COR-L47 (cell line): Measurements from ENCODE around the gene HECW1.

ENCODE experiments used
- DNase-seq: peaks from one replicate; lab custom pipeline; 2025; lab: John Stamatoyannopoulos, UW

HECW1 gene

DNA sequence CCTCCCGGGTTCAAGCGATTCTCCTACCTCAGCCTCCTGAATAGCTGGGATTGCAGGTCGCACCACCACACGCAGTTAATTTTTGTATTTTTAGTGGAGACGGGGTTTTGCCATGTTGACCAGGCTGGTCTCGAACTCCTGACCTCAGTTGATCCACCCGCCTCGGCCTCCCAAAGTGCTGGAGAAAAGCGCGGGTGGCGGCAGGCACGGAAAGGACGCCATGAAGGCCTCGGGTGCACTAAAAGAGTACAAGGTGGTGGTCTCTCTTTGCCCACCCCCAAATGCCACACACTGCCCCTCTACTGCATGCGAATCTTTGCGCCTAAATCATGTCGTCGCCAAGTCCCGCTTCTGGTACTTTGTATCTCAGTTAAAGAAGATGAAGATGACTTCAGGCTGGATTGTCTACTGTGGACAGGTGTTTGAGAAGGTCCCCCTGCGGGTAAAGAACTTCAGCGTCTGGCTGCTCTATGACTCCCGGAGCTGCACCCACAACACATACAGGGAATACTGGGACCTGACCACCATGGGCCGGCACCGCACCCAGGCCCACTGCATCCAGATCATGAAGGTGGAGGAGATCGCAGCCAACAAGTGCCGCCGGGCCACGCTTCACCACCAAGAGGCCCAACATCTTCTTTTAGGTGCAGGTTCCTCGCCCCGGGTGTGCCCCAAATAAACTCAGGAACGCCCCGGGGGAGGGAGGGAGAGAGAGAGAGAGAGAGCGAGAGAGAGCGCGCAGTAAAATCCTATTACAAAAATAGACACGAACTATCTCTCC lies 161.7 kb downstream of the HECW1 start:
- no peak for DNase-seq

DNA sequence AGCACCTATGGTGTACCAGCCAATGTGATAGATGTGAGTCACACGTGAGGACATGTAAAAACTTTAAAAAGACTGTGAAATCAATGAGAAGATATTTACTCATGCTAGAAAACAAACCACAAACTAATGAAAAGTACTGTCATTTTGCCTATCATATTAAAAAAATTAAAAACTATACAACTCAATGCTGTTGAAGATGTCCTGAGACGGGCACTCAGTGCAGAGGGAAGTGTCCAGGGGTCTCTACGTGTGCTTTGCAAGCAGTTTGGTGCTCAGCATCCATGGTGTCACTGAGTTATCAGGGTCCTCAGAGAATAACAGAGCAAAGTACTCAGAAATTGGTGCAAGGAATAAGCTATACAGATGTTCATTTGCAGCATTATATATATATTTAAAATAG lies 162.3 kb downstream of the HECW1 start:
- DNase-seq, result no peak

DNA sequence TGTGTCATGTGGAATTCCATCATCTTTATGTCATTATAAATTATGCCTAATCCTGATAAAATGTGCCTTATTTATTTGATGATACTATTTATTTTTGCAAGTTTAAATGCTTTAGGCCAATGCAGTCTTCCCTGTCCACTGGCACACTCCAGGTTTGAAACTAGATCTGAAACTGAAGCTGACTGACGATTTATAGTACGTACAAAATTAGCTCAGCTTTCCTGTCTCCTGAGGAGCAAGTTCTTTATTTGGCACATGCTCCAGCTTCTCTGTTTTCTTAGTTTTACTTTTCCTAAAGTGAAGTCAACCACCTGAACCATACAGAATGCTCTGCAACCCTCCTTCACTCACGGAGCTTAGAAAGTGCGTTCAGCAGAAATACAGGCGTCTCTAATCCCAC lies 164.1 kb downstream of the HECW1 start:
- no peak for DNase-seq

DNA sequence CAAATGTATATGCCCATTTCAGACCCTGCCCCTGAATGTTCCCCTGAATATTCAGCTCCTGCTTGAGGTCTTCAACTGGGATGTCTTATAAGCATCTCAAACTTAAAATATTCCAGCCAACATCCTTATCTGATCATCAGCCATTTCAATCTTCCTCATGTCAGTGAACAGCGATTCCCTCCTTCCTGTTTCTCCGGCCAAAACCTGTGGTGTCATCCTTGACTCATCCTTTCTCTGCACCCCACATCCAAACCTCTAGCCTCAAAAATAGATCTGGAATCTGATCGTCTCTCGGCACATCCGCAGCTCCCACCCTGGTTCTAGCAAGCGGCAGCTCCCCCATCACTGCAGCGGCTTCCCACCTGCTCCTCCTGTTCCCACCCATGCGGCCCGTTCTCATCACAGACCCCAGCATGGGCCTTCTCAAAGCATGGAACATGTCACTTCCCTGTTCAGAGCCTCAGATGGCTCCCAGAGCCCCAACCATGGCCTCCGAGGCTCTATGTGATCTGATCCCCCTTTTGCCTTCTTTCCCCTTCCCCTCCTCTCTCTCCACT lies 165.7 kb downstream of the HECW1 start:
- no peak for DNase-seq

DNA sequence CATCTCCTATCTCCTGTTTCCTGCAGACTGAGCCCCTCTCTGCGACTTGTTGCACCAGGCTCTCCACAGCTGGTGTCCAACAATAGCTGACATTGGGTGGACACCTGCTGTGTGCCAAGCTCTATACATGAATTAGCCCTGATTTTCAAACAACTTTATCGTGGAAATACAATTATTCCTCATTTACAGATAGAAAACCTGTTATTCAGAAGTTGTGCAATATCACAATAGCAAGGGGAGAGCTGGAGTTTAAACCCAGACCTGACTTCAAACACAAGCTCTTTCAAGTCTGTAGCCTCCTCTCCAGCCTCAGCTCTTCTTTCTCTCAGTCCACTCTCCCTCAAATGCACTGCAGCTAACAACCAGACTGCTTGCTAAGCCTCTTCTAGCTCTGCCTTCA lies 168.8 kb downstream of the HECW1 start:
- no peak for DNase-seq

DNA sequence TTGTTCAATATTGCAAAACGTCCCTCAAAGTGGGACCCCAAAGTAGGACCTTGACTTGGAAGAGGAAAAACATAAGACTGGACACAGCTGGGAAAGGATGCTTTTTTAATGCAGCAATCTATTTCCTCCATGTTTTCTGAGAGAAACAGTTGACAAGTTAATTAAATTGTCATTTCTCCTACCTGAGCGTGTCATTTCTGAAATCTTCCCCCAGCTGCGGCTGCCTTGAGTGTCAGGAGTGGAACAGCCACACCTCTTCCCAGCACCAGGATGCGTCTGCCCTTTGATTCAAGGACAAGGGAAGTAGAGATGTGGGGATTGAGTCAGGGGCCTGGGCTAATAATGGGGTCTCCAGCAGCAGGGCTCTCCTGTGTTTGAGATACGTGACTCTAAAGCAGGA lies 171.3 kb downstream of the HECW1 start:
- DNase-seq, result no peak

DNA sequence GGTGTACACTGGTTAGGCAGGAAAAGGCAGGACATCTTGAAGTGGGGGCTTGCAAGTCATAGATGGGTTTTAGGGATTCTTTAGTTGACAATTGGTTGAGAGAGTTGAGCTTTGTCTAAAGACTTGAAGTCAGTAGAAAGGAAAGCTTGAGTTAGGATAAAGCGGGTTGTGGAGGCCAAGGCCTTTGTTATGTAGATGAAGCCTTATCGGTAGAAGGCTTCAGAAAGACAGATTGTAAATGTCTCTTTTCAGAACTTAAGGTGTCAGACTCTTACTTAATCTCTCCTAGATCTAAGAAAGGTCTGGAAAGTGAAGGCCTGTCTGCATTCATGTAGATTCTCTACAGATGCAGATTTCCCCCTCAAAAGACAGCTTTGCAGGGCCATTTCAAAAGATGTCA lies 177.4 kb downstream of the HECW1 start:
- DNase-seq, result no peak

DNA sequence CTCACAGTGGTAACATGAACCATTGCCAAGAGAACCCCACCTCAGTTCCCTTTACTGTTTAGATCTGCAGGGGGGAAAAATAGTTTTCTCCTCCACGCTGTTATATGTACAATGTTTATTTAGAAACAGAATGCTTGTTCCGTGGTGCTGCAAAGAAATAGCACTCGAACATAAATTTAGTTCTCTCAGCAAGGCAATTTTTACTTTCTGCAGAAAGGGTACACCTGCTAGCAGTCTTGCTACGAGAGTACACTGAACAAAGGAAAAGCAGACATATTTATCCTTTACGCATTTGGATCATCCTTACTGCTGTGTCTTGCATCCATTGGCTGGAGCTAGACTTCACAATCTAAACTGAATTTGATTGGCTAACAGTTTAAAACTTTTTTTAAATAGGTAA lies 178.5 kb downstream of the HECW1 start:
- no peak for DNase-seq

DNA sequence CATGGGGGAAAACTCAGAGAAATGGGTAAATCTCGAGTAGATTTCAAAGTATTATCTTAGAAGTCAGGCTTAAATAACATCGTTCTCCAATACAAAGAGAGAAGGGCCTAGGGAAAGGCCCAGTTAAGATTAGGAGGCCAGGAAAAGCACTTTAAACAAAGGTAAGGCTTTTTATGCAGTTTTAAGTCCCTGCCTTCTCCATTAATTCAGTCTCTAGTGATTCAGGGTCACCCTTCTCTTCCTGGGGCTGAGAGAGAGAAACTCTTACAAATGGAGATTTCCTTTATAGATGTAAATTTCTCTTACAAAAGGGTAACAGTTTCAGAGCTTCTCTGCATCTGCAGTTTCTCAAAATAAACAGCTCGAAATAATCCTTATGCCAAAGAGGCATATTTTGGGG lies 179.3 kb downstream of the HECW1 start:
- no peak for DNase-seq

DNA sequence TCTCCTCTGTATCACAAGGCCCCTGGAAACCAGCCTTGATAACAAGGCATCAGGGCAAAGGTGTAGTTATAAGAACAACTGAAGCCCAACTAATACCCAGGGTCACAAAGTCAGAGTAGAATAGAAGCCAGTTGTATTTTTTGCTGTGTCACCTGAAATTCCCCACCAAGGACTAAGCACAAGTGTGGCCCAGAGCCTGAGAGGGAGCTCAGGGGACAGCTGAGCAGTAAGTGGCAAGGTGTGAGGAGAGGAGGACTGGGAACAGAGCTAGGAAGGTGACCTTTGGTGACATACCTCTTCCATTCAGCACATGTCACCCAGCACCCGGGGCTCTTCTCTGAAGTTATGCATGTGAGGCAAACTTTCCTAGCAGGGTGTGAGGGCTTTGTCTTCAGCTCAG lies 179.9 kb downstream of the HECW1 start:
- DNase-seq, result no peak

DNA sequence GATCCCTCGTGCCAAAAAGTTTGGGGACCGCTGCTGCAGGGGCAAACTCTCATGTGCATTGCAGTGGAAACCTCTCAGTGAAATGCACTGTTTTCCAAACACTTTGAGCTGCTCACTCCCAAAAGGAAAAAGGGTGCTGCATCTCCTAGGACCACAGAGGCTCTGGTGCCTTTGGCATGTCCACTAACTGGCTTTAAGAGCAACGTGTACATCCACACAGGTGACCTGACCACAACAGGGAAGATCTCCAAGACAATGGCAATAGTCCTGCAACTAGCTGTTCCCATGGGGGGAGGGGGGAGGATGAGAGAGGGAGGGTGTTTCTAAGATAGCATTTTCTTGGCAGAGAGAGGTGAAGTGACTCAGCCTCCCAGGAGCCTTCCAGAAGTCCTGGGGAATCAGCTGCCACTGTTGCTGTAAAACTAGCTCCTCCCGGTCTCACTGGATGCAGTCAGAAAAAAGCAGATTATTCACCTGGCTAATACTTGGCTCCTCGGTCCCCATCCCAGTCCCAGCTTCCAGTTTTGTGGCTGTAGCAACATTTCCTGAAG lies 181.7 kb downstream of the HECW1 start:
- no peak for DNase-seq

DNA sequence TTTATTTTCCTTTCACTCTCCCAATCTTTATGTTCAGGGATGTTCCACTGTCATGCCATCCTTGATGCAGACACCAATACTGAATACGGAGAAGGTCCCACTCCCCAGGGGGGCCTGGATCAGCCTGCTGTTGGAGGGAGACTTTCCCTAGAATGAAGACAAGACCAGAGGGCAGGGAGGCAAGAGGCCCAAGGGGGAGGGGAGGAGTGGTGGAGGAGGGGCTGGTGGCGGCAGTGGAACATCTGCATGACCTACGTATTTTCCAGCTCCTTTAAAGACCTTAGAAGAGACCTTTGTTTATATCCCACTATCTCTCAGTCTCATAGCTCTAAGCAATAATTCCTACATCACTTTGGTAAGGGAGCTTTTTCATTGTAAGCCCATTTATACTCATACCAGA lies 183.0 kb downstream of the HECW1 start:
- DNase-seq, result no peak

DNA sequence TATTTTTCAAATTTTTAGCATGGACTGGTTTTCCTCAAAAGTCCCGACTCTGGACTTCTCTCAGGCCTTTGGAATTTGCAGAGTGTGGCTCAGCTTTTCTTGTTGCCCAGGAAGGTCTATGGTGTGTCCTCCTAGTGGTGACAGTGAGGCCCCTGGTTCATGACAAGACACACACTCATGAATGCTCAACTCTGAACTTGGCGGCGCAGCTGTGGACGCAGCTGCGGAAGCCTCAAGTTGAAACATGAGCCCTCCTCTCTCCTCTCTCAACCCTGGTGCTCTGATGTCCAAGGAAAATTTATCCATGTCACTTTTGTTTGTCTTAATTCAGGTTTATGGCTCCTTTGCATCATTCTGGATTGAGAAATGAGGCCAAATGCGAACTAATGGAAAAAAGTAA lies 183.9 kb downstream of the HECW1 start:
- no peak for DNase-seq

DNA sequence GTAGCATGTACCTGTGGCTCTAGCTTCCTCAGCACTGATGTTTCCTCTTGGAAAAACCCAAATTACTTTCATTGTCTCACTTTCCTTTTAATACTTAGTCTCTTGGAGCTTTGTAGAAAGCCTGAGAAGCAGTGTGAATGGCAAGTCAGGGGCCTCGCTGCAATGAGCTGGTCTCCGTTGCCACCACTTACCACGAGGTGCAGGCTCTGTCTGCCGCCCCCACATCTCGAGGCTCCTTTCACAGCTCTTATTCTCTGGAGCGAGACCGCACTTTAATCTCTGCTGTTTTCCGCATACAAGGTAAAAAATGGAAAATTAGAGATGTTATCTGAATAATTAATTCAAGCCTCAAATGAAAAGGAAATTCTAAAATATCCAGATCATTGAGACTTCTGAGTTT lies 186.2 kb downstream of the HECW1 start:
- DNase-seq, result no peak

DNA sequence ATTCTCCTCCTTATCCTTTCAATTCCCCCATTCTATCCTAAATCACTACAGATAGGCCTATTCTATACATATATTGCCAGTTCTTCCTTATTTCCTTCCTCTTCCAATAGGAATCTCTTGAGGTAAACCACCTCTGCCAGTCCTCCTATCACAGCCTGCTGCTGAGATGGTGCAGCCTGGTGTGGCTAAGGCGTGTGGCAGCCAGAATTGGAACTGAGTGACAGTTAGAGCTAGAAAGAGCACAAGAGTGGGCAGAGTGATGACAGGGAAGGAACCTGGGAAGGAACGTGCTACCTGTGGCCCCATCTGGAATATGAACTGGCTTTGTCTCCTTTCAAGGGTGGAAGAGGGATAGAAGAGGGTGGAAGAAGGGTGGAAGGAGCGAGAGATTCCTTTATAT lies 187.7 kb downstream of the HECW1 start:
- no peak for DNase-seq

DNA sequence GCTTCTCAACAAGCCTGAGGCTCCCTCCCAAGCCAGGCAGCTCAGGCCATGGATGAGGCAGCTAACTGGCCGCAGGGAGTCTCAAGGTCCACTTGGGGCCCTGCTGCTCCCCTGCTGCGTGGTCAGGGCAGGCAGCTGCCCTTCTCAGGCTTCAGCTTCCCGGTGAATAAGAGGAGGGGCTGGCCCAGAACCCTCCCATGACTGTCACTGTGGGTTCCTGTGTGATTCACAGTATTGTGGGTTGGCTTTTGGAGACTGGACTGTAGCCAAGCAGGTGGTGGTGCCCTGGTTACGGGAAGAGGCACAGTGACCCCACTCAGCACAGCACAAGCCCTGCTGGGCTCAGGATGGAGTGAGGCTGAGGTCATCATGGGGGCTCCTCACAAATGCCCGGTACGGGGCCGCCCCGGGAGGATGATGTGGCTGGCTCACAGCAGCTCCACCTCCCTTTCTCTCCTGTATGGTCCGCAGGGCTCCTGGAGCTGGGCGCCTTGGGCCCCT lies 189.8 kb downstream of the HECW1 start:
- DNase-seq, result no peak

DNA sequence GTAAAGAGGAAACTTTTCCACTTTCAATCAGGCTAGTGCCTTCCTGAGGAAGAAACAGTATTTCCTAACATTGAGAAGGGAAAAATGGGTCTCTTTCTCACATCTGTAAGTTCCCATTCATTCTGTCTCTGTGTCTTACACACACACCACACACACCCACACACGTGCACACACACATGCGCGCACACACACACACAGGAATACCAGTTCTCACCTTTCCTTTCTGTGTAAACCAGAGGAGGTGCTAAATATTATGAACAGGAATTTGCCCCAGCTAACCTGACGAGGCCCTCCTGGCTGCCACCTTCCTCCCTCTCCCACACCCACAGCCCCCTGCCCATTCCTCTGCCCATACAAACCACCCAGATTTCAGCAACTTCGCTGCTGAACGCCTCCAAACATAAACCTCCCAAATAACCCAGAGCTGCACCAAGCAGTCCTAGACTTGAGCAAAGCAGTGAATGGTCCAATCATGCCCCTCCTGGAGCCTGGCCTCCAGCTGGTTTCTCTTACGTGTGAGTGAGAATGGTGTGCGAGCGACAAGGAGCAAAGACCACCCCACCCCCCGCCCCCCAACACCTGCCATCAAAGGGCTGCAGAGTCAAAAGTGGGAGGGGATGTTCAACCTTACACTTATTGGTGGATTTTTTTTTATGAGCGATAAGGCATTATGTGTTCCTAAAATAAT lies 190.5 kb downstream of the HECW1 start:
- no peak for DNase-seq

DNA sequence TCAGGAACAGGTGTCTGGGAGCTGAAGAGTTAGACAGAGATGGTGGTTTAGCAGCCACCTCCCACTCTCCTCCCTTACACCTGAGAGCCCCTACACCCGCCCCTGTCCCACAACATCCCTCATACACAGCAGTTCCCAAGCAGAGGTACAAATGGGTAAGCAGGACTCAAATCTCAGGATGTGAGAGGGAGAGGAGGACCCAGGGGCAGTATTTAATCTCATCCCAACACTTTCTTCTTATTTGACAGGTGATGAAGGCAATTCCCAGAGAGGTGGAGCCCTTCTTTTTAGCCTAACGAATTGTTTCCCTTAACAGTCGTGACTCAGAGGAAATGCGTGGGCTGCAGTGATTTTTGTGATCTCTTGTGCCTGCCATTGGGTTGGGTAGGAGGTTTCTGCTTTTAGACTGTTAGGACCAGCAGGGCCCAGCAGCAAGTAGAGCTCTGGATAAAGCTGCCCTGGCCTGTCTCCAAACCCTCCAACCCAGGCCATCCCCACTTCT lies 191.3 kb downstream of the HECW1 start:
- no peak for DNase-seq

DNA sequence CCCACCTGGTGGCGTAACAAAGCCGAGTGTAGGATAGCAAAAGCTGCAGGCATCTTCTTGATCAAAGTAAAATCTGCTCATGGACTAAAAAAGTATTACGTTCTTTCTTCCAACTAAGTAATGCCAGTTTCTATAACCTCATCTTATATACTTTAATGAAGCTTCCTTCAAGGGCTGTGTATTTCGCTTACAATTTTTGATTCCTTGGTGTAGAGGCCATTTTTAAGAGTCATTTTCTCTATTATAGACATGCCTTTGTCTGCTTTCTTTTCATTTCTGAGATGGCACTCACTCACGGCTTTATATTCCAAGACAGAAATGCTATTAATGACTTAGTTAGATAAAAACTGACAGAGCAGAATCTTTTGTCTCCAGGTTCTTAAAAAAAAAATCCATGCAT lies 194.0 kb downstream of the HECW1 start:
- no peak for DNase-seq

DNA sequence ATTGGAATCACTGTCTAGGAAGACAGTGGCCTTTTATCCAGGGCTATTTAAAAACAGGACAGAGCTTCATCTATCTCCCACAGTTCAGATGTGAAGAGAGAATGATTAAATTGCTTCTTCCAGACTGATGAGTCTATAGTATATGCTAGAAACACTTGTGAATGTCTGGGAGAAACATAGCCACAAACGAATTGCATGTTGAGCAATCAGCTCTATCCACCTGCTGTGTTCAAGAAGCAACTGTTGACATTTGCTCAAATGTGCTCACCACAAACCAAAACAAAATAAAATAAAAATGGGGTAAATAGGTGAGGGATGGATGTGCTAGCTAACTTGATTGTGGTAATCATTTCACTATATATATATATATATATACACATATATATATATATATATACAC lies 195.1 kb downstream of the HECW1 start:
- DNase-seq, result no peak

DNA sequence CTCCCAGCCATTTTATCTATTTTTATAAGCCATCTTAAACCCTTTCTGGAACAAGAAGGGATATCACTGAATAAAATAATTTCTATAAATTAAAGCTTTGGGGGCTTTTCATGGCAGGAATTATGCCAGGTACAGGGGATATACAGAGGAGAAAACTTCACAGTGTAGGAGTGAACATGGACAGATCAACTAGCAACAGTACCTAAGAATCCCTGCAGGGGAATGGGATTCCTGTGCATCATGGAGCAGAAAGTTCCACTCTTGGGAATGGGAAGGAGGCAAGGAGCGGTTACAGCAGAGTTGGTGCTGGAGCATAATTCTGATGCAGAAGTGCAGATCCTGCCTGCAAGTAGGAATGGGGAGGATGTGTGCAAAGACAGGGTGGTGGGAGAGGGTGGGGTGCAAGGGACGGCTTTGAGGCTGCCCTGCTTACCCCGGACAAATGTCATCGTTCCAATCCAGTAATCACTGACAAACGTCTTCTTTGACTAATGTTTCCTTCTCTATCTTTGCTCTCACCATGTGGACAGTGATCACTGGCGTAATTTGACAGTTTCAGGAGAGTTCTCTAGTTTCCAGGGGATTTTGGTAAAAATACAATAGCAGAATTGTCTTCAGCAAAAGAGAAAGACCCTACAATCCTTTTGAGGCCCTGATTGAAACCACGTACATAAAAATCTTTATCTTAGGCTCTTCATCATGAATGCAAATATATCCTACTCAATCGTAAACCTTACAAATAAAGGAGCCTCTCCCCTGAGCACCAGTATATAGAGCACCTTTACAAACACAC lies 196.7 kb downstream of the HECW1 start:
- no peak for DNase-seq

DNA sequence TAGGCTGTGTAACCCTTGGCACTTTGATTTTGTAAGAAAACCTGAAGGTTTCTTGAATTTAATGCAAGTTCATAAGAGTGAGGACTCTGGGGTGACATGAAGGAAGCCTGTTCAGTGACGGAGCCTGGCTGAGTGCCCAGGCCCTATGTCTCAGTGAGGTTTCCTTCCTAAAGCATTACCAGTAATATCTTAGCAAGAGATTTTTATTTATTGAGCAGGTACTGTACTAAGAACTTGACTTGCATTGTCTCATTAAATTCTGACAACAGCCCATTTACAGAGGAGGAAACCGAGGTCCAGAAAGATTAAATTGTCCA lies 197.2 kb downstream of the HECW1 start:
- no peak for DNase-seq
